KMS-11 (cell line): ENCODE results near the gene ATIC.

Experiments used
- H2AFZ ChIP-seq: fragments of 200-600 bp; sonication (generic); 2 replicates; pipeline ENCODE4 v1.6.1; 2016; ENCODE audit warnings: antibody characterized with exemption, mixed run types, low read depth
- H3K27ac ChIP-seq: fragments of 200-600 bp; sonication (generic); 2 replicates; pipeline ENCODE4 v1.6.1; 2016; ENCODE audit warnings: mild to moderate bottlenecking, mixed run types
- H3K27me3 ChIP-seq: fragments of 200-600 bp; sonication (generic); 2 replicates; pipeline ENCODE4 v1.6.1; 2017; ENCODE audit warnings: mild to moderate bottlenecking, low read depth, mixed run types, moderate library complexity; ENCODE audit not compliant: insufficient read depth
- H3K36me3 ChIP-seq: fragments of 200-600 bp; sonication (generic); 2 replicates; pipeline ENCODE4 v1.6.1; 2017; ENCODE audit warnings: mild to moderate bottlenecking, mixed run types; ENCODE audit not compliant: insufficient read depth
- H3K4me1 ChIP-seq: fragments of 200-600 bp; sonication (generic); 2 replicates; pipeline ENCODE4 v1.6.1; 2016; ENCODE audit warnings: mild to moderate bottlenecking, low read depth, mixed run types; ENCODE audit not compliant: poor library complexity, severe bottlenecking
- H3K4me2 ChIP-seq: fragments of 200-600 bp; sonication (generic); 2 replicates; pipeline ENCODE4 v1.7.0; 2016; ENCODE audit warnings: mild to moderate bottlenecking, mixed run types
- H3K4me3 ChIP-seq: fragments of 200-600 bp; sonication (generic); IDR thresholded peaks from 2 replicates; pipeline ENCODE4 v1.6.1; 2017; ENCODE audit warnings: low read depth, low read length, mixed read lengths; ENCODE audit not compliant: insufficient read depth
- H3K79me2 ChIP-seq: fragments of 200-600 bp; sonication (generic); 2 replicates; pipeline ENCODE4 v1.6.1; 2016; ENCODE audit warnings: low read depth, mixed run types; ENCODE audit not compliant: insufficient read depth
- H3K9ac ChIP-seq: fragments of 200-600 bp; sonication (generic); 2 replicates; pipeline ENCODE4 v1.6.1; 2016; ENCODE audit warnings: mild to moderate bottlenecking, mixed run types
- H4K20me1 ChIP-seq: fragments of 200-600 bp; sonication (generic); 2 replicates; pipeline ENCODE4 v1.6.1; 2016; ENCODE audit warnings: mild to moderate bottlenecking, mixed run types; ENCODE audit not compliant: insufficient read depth
- TF ChIP-seq, protein P1 (sequence below): fragments of 200-600 bp; sonication (generic); conservative IDR thresholded peaks from 2 replicates; pipeline ENCODE4 v1.6.1; 2017; ENCODE audit warnings: low read depth, mild to moderate bottlenecking, antibody characterized with exemption, low read length, moderate library complexity, mixed read lengths

The ATIC gene

DNA sequence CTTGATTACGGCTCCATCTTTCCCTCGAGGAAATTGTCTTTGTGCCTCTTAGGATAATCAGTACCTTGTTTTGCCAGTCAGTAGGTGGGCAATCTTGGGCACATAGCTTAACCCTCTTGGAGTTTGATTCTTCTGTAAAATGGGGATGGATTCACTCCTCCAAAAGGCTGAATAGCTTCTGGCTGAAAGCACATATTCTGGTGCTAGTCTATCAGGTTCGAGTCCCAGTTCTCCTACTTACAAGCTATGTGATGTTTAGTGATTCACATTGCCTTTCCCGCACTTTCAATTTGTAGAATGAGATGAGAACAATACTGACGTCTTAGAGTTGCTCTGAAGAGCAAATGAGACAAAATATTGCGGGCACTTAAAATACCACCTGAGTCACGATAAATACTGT is 43.9 kb downstream of the ATIC start:
- H3K4me3 ChIP-seq: no peak overlapping the region
- no peaks in the 10 kb centered on the region for H4K20me1 ChIP-seq
- no peak overlapping the region for H3K27ac ChIP-seq
- no peaks in the 10 kb centered on the region for H3K27me3 ChIP-seq
- no peak overlapping the region for H3K4me2 ChIP-seq
- H3K79me2 ChIP-seq: no peaks in the 10 kb centered on the region
- H3K9ac ChIP-seq: no peak overlapping the region
- no peak overlapping the region for H2AFZ ChIP-seq
- no peaks in the 10 kb centered on the region for H3K4me1 ChIP-seq
- TF ChIP-seq, protein P1, sequence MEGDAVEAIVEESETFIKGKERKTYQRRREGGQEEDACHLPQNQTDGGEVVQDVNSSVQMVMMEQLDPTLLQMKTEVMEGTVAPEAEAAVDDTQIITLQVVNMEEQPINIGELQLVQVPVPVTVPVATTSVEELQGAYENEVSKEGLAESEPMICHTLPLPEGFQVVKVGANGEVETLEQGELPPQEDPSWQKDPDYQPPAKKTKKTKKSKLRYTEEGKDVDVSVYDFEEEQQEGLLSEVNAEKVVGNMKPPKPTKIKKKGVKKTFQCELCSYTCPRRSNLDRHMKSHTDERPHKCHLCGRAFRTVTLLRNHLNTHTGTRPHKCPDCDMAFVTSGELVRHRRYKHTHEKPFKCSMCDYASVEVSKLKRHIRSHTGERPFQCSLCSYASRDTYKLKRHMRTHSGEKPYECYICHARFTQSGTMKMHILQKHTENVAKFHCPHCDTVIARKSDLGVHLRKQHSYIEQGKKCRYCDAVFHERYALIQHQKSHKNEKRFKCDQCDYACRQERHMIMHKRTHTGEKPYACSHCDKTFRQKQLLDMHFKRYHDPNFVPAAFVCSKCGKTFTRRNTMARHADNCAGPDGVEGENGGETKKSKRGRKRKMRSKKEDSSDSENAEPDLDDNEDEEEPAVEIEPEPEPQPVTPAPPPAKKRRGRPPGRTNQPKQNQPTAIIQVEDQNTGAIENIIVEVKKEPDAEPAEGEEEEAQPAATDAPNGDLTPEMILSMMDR: no peak
- no peaks in the 10 kb centered on the region for H3K36me3 ChIP-seq

DNA sequence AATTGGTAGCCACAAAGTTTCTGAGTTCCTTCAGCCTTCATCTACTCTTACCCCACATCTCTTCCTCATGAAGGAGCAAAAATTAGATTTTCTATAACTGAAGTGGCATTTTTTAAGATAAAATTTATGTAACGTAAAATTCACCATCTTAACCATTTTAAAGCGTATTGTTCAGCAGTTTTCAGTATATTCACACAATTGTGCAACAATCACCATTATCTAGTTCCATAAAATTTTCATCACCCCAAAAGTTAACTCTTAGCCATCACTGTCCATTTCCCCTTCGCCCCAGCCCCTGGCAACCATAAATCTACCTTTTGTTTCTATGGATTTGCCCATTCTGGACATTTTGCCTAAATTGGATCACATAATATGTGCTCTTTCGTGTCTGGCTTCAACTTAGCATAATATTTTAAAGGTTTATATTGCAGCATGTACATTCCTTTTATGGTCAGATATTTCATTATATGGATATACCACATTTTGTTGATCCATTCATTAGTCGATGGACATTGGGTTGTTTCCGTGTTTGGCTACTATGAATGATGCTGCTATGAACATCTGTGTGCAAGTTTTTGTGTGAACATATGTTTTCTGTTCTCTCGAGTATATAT is 44.6 kb downstream of the ATIC start:
- TF ChIP-seq, protein P1: no peak
- H3K4me1 ChIP-seq: no peaks in the 10 kb centered on the region
- H3K36me3 ChIP-seq: no peaks in the 10 kb centered on the region

DNA sequence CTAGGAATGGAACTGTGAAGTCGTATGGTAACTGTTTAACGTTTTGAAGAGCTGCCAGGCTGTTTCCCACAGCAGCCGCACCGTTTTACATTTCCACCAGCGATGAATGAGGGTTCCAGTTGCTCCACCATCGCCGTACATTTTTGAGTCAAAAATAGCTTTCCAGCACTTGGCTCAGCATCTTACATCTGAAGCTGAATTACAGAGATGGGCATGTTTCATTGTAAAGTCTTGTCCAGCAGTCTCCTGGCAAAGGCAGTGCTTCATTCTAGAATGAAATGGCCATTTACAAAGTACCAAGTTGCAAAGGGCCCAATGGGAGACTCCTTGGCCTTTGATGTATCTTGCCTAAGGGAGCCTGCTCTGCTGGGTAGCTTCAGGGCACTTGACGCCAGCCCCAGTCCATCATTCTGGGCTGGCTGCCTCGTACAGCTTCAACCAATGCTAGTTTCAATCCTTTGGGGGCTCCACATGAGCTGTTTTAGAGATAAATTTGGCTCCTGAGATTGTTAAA is 45.1 kb downstream of the ATIC start:
- no peaks in the 10 kb centered on the region for H3K4me1 ChIP-seq
- H3K9ac ChIP-seq: no peak overlapping the region
- no peak overlapping the region for H2AFZ ChIP-seq
- no peak overlapping the region for H3K4me2 ChIP-seq
- no peak overlapping the region for H3K27ac ChIP-seq
- H3K79me2 ChIP-seq: no peaks in the 10 kb centered on the region
- TF ChIP-seq, protein P1: no peak
- no peaks in the 10 kb centered on the region for H3K27me3 ChIP-seq
- H4K20me1 ChIP-seq: no peaks in the 10 kb centered on the region
- no peaks in the 10 kb centered on the region for H3K36me3 ChIP-seq
- no peak overlapping the region for H3K4me3 ChIP-seq

More for the DNA sequence above, 44.6 kb downstream of the ATIC start:
- no peak overlapping the region for H3K4me2 ChIP-seq
- no peaks in the 10 kb centered on the region for H4K20me1 ChIP-seq
- H3K27me3 ChIP-seq: no peaks in the 10 kb centered on the region
- H3K4me3 ChIP-seq: no peak overlapping the region
- no peak overlapping the region for H3K9ac ChIP-seq
- no peaks in the 10 kb centered on the region for H3K79me2 ChIP-seq
- H3K27ac ChIP-seq: no peak overlapping the region
- H2AFZ ChIP-seq: no peak overlapping the region

DNA sequence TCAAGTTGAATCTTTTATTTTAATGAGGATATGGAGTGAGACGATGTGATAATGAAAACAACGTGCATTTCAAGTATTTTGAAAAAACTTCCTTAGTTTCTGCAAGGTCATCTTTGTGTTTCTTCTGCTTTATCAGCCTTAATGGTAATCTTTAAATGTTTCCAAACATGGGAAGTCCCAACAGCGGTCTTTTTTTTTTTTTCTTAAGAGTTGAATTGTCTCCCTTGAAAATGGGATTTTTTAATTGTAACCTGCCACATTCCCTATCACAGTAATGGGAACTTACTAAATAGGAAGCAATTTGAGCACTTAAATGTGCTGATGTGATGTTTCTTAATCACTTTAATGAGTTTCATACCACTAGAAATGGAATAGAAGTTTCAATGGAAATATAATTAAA is 45.8 kb downstream of the ATIC start:
- Histone ChIP-seq H4K20me1 (no peaks in the 10 kb centered on the region), H3K27me3 (no peaks in the 10 kb centered on the region), H3K36me3 (no peaks in the 10 kb centered on the region), H3K79me2 (no peaks in the 10 kb centered on the region), H3K27ac (no peak overlapping the region), H3K4me3 (no peak overlapping the region), H3K9ac (no peak overlapping the region), H3K4me2 (no peak overlapping the region), H2AFZ (no peak overlapping the region), H3K4me1 (no peaks in the 10 kb centered on the region)
- TF ChIP-seq, protein P1: no peak
